ENCODE data around the gene TTC17. TPM values are rescaled to one million over a fixed set of nuclear protein-coding genes. Genes with fewer than 3 reads are reported as not detected.

The TTC17 gene
- total and polyA plus RNA-seq, 2 of the 8 experiments (the other 6 are each of a cell fraction or from before 2014, with no cell fraction given) = 65.1 to 80.1 TPM

DNA sequence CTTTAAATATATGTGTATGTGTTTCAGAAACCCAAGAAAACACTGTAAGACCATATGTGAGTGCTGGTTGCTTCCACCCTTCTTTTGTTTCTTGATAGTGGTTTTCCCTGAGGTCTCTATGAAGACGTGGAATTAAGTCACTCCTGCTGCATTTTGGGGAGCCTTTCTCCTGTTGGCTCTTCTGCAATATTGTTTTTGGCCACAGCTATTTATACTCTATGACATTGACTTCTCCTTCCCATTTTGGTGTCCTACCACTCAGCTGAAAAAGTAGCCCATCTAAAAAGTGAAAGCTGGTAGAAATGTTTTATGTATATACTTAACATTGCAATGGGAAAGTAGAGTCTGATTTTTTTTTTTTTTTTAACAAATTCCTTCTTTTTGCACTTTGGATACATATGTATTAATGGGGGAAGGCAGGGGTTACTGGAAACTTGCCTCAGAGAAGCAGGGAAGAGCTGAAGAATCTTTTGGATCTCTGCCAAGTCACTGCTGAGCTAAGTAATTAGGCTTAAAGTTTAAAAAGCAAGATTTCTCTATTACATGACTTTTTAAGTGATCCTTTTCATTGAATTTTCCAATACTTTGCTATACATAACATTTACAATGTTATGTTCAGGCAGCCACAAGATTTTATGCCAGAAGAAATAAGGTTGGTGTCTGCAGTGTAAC, 1.8 kb downstream of the TTC17 start:
- TF ChIP-seq EZH2 (IDR thresholded peaks at IDR 0.05; ENCODE audit: low read depth, low read length, severe bottlenecking) = no peak
- TF ChIP-seq TBP (IDR thresholded peaks at IDR 0.05; ENCODE audit: low read depth, low read length) = no peak
- H3K9me3 ChIP-seq (ENCODE audit: insufficient read depth in 2 of 2, low read depth in 1 of 2, low read length in 1 of 2) = no peaks in the 10 kb centered on the region
- 43% methylated on average over 1 of the region's 1 CpG; no CpG with 5 or more reads in 1 of the 2 experiments for WGBS, 2 experiments (ENCODE audit: extremely low coverage in 1 of 2, insufficient coverage in 1 of 2, insufficient read length in 1 of 2, insufficient replicate concordance in 2 of 2, low coverage in 1 of 2, low lambda C conversion rate in 2 of 2, missing lambda C conversion rate in 1 of 2)

More for the DNA sequence above, 1.8 kb downstream of the TTC17 start:
- Histone ChIP-seq H2BK20ac (ENCODE audit: low read length) (no peak overlapping the region), H3K4ac (replicated peaks; ENCODE audit: insufficient read length, low read depth, low read length) (no peak overlapping the region), H3K9ac (replicated peaks in 1 of 4; ENCODE audit: extremely low read depth in 1 of 4, low read depth in 3 of 4, low read length in 3 of 4) (no peak overlapping the region), H3K4me3 (ENCODE audit: extremely low read depth in 1 of 4, insufficient read depth in 2 of 4, low read depth in 3 of 4, low read length in 4 of 4) (peak overlapping the region in 3 of 4 experiments; percentile 2 to 97 (median 81); a peak in 3 of 8 replicates), H3K4me2 (ENCODE audit: insufficient read depth in 1 of 2, low read depth in 2 of 2, low read length in 2 of 2) (peak overlapping the region; percentile 89 to 92), H3K79me1 (ENCODE audit: low read depth, low read length) (peaks cover 2% of the 10 kb centered on the region; the same call in 1 of the 2 replicates), H3K56ac (replicated peaks; ENCODE audit: insufficient read length, low read depth, low read length) (no peak overlapping the region), H3K36me3 (ENCODE audit: control insufficient read depth in 2 of 4, insufficient read depth in 4 of 4, low read length in 3 of 4) (peaks cover 0 to 7% (median 0%) of the 10 kb centered on the region in 4 experiments; a peak in 2 of 8 replicates), H4K8ac (ENCODE audit: extremely low read depth, insufficient read depth, low read length) (no peak overlapping the region), H2BK120ac (replicated peaks; ENCODE audit: low read depth, low read length) (no peak overlapping the region), H3K27ac (ENCODE audit: low read depth, low read length) (no peak overlapping the region), H4K91ac (replicated peaks; ENCODE audit: insufficient read length, low read length) (no peak overlapping the region), H2BK12ac (ENCODE audit: low read depth, low read length) (no peak overlapping the region), H4K5ac (ENCODE audit: insufficient read length, low read depth, low read length) (no peak overlapping the region), H2BK5ac (ENCODE audit: low read depth, low read length) (no peak overlapping the region), H4K20me1 (replicated peaks in 1 of 2; ENCODE audit: control insufficient read depth in 1 of 2, insufficient read depth in 2 of 2, low read length in 2 of 2) (peaks cover 0 to 5% of the 10 kb centered on the region in 2 experiments), H2AK5ac (ENCODE audit: low read depth, low read length) (no peak overlapping the region), H2AFZ (ENCODE audit: low read length) (no peak overlapping the region), H3K79me2 (ENCODE audit: control insufficient read depth in 1 of 2, insufficient read depth in 2 of 2, low read length in 2 of 2) (peaks cover 29 to 63% of the 10 kb centered on the region in 2 experiments), H3K14ac (ENCODE audit: insufficient read length) (no peak overlapping the region), H3K27me3 (replicated peaks in 1 of 4; ENCODE audit: control insufficient read depth in 3 of 4, extremely low read depth in 1 of 4, insufficient read depth in 3 of 4, low read length in 3 of 4) (no peaks in the 10 kb centered on the region), H3K23ac (ENCODE audit: insufficient read length) (no peak overlapping the region), H2BK15ac (ENCODE audit: low read length) (no peak overlapping the region), H3K18ac (ENCODE audit: extremely low read depth, low read length) (no peak overlapping the region), H3K4me1 (replicated peaks in 1 of 4; ENCODE audit: control insufficient read depth in 3 of 4, insufficient read depth in 4 of 4, low read length in 3 of 4) (peaks cover 0 to 6% (median 4%) of the 10 kb centered on the region in 4 experiments; a peak in 3 of 7 replicates), H3K23me2 (ENCODE audit: low read depth, low read length) (peaks cover 4% of the 10 kb centered on the region; the same call in 1 of the 2 replicates)
- DNase-seq (ENCODE audit: low read depth in 1 of 2, low spot score in 2 of 2) (no peak), FAIRE-seq (no peak)
- ChIA-PET CTCF (ENCODE audit: partially characterized antibody) (interaction anchor here (0.9 kb wide), 1 partner anchor 9 kb away, joined by 3 read pairs; no protein-coding TSS in a partner anchor), POLR2A (ENCODE audit: partially characterized antibody) (interaction anchor here (0.7 to 4.8 kb wide), 4 partner anchors 11 to 134 kb away, joined by 3 to 38 read pairs (median 4); no protein-coding TSS in a partner anchor)

All from H1 (cell line).